Activated CD8-positive, alpha-beta memory T cell treated with anti-CD3 and anti-CD28 coated beads, Interleukin-2, amount 10 ng/mL, durations not matched to agents 7 days and 5 days (primary cell): ENCODE results near the gene LMBRD1. TPM values are rescaled to one million over a fixed set of nuclear protein-coding genes. Genes with fewer than 3 reads are reported as not detected.
"Not testable (repeated sequence)": the region's sequence is repeated elsewhere in the genome, so short reads cannot be mapped to it uniquely, and the experiment has no call there.

ENCODE experiments used
- ATAC-seq: fragments of 150-1000 bp; cut with Tn5 transposase; one replicate; pipeline ENCODE4 v1.10.0; 2021; ENCODE audit warnings: moderate library complexity
- CTCF ChIA-PET: fragments of 350-600 bp; sonication (Branson Sonifier 250); formaldehyde crosslinking; loops from one replicate; lab custom pipeline; 2021; ENCODE audit warnings: antibody characterized with exemption; lab: Charles Lee
- DNase-seq: peaks from one replicate; pipeline ENCODE4 v3.0.0-alpha.2; 2020
- H3K27ac Mint-ChIP-seq: one replicate; pipeline ENCODE4 v1.8.0; 2021; ENCODE audit warnings: mild to moderate bottlenecking, mixed read lengths
- H3K27me3 Mint-ChIP-seq: one replicate; pipeline ENCODE4 v1.8.0; 2021; ENCODE audit warnings: mixed read lengths
- H3K36me3 Mint-ChIP-seq: one replicate; pipeline ENCODE4 v1.8.0; 2021; ENCODE audit warnings: mild to moderate bottlenecking, mixed read lengths
- H3K4me1 Mint-ChIP-seq: one replicate; pipeline ENCODE4 v1.8.0; 2021; ENCODE audit warnings: mixed read lengths
- H3K4me3 Mint-ChIP-seq: one replicate; pipeline ENCODE4 v1.8.0; 2021; ENCODE audit warnings: mild to moderate bottlenecking, moderate library complexity, mixed read lengths
- H3K9me3 Mint-ChIP-seq: one replicate; pipeline ENCODE4 v1.8.0; 2022; ENCODE audit warnings: low read depth, mixed read lengths
- total RNA-seq, 2 experiments: library from RNA; stranded (reverse); gene quantifications; one replicate each; pipeline ENCODE4 v1.2.3, GENCODE V29; 2021

The LMBRD1 gene
- total RNA-seq, 2 experiments from 2014 or later: 18.3 to 19.1 TPM

DNA sequence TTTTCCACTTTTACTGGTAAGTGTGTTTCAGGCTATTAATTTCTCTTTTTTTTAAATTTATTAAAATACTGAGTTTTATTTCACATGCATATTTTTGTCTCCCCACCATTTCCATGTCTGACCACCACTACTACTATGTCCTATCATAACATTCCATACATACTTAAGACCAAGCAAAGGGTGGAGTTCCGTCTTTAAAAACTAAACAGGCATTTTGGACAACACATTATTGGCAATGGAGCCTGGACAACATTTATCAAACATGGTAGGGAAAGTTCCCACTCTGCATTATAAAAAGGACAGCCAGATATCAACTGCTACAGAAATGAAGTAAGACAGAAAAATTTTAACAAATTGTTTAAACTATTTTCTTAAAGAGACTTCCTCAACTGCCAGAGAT lies 91.9 kb downstream of the LMBRD1 start:
- no peak for DNase-seq
- no peaks in the 10 kb centered on the region for H3K4me1 Mint-ChIP-seq
- ATAC-seq: no peak
- peaks cover 12% of the 10 kb centered on the region for H3K36me3 Mint-ChIP-seq
- no peaks in the 10 kb centered on the region for H3K27me3 Mint-ChIP-seq
- H3K27ac Mint-ChIP-seq: no peak overlapping the region
- CTCF ChIA-PET: no interaction called here
- H3K9me3 Mint-ChIP-seq: no peaks in the 10 kb centered on the region
- H3K4me3 Mint-ChIP-seq: no peak overlapping the region

DNA sequence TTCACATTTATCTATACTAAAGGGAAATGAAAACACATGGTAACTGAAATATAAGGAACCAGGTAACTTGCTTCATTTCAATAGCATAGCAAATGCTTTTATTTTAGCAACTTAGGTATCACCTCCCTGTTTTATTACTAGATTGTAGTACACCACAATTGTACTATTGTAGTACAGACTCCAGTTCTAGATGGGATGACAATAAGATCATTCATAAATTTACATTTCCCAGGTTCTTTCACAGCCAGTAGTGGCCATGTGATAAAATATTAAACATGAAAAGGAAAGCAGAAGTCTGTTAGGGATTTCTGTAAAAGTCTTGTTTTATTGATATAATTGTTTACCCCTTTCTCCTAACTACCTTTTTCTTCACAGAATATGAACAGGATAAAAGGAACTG lies 97.2 kb downstream of the LMBRD1 start:
- Mint-ChIP-seq H3K27me3 (no peaks in the 10 kb centered on the region), H3K36me3 (peaks cover 18% of the 10 kb centered on the region), H3K4me3 (no peak overlapping the region), H3K4me1 (peaks cover 5% of the 10 kb centered on the region), H3K27ac (no peak overlapping the region), H3K9me3 (no peaks in the 10 kb centered on the region)
- ATAC-seq (no peak), DNase-seq (no peak)
- CTCF ChIA-PET: no interaction called here

DNA sequence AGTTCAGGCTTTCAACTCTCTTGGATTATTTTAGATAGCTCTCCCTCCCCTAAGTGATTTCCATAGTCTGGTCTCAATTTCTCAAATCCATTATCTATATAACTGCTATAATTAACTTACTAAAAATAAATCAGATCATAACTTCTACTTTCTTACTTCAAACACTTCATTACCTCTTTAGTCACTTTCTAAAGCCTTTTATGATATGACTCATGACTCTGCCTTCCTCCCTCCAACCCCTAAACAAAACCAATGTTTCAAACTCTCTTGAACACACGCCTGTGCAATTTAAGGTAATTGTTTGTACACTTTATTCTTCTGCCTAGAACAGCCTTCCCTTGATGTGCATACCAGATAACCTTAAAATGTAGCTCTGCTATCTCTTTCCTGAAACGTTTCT lies 100.5 kb downstream of the LMBRD1 start:
- Mint-ChIP-seq H3K36me3 (peaks cover 24% of the 10 kb centered on the region), H3K27me3 (no peaks in the 10 kb centered on the region), H3K27ac (no peak overlapping the region)

DNA sequence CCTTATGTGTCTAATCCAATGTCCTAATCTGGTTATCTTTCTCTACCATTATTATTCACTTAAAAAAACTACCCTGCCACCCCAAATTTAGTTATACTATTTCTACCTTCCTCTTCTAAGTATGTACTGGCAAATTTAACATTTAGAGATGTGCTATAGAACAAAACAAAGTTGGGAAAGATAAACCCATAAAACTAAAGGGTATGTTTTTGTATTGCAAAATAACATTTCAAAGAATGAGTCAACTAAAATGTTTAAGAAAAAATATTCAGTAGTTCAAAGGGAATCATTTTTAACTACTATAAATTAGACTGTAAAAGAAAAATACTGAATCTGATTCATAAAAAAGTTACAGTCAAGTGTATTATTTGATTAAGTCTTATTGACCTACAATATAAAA lies 103.0 kb downstream of the LMBRD1 start:
- ATAC-seq: no peak
- H3K27me3 Mint-ChIP-seq: no peaks in the 10 kb centered on the region
- peaks cover 31% of the 10 kb centered on the region for H3K36me3 Mint-ChIP-seq
- peaks cover 5% of the 10 kb centered on the region for H3K4me1 Mint-ChIP-seq
- no peak overlapping the region for H3K27ac Mint-ChIP-seq
- no peak overlapping the region for H3K4me3 Mint-ChIP-seq
- H3K9me3 Mint-ChIP-seq: no peaks in the 10 kb centered on the region
- CTCF ChIA-PET: no interaction called here
- no peak for DNase-seq

More for the DNA sequence above, 100.5 kb downstream of the LMBRD1 start:
- no peak overlapping the region for H3K4me3 Mint-ChIP-seq
- H3K9me3 Mint-ChIP-seq: no peaks in the 10 kb centered on the region
- ATAC-seq: peak; percentile 20
- peaks cover 5% of the 10 kb centered on the region for H3K4me1 Mint-ChIP-seq
- CTCF ChIA-PET: no interaction called here
- DNase-seq: no peak

DNA sequence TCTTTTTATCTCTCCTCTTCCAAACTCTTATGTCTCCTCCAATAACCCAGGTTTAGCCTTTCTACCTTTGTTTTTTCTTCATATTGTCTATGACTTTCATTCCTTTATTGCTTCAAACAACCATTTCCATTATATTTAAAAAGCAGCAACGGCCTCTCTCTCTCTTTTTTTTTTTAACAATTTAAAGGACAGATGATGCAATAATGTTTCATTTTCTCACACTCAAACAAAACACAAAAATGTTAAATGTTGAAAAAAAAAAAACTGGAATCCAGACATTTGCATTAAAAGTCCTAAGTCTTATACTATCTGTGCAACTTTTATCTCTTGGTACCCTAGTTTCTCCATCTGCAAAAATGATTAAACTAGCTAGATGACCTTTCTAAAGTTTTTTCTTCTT lies 105.8 kb downstream of the LMBRD1 start:
- H3K36me3 Mint-ChIP-seq: peaks cover 19% of the 10 kb centered on the region
- ATAC-seq (no peak), DNase-seq (no peak)
- H3K9me3 Mint-ChIP-seq: no peaks in the 10 kb centered on the region
- CTCF ChIA-PET: no interaction called here
- H3K4me1 Mint-ChIP-seq: no peaks in the 10 kb centered on the region
- no peak overlapping the region for H3K4me3 Mint-ChIP-seq
- H3K27ac Mint-ChIP-seq: no peak overlapping the region
- no peaks in the 10 kb centered on the region for H3K27me3 Mint-ChIP-seq

DNA sequence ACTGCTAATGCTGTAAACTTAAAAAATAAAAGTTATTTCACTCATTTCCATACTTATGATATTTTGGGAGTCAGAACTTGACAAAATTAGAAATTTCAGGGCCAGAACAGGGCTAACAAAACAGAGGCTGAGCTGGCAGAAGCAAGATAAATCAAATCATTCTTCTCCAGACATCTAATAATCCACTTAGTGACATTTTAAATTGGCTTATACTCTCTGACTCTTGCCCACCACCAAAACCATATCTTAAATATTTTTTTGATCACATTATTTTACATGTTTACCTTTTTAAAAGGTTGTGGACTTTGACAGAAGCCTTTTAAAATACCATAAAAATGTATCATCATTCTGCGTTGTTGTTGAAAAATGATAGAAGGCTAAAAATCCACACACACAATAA lies 116.5 kb downstream of the LMBRD1 start:
- Mint-ChIP-seq H3K4me3 (no peak overlapping the region), H3K4me1 (no peaks in the 10 kb centered on the region), H3K36me3 (peaks cover 12% of the 10 kb centered on the region), H3K9me3 (no peaks in the 10 kb centered on the region), H3K27me3 (no peaks in the 10 kb centered on the region), H3K27ac (no peak overlapping the region)
- ATAC-seq: no peak
- CTCF ChIA-PET: no interaction called here
- no peak for DNase-seq

DNA sequence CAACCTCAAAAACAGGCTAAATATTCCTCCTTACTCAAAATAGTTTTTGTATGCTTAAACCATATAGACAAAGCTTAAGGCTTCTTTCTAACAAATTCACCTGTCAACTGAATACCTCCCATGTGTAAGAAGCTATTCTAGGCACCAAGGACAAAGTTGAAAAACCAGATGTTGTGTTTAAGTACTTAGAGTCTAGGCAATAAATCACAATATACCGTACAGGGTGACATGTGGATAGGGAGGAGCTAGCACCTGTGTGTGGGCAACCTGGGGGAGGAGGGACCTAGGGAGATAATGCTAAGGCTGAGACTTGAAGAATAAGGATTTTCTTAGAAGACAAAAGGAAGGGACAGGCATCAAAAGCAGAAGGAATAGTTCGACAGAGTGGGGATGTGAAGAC lies 123.5 kb downstream of the LMBRD1 start:
- Mint-ChIP-seq H3K9me3 (no peaks in the 10 kb centered on the region), H3K4me1 (no peaks in the 10 kb centered on the region), H3K27ac (no peak overlapping the region), H3K4me3 (no peak overlapping the region), H3K36me3 (peaks cover 26% of the 10 kb centered on the region), H3K27me3 (no peaks in the 10 kb centered on the region)
- CTCF ChIA-PET: no interaction called here
- ATAC-seq (no peak), DNase-seq (no peak)

DNA sequence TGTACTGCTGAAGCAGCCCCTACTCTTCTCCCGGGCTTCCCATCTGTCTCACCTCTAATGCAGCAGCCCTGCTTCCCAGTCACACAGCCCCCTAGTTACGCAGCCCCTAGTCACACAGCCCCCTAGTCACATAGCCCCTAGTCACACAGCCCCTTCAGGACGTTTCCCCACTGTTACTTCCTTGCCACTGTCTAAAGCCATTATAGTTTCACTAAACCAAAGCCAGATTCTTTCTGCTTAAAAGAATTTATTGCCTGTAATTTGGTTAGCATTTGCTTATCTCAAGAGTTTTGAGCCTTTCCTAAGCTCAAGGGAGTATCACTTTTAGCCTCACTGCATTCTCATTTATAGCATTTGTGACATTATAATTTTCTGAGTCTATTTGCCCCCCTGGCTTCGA lies 127.9 kb downstream of the LMBRD1 start:
- H3K27me3 Mint-ChIP-seq: peaks cover 5% of the 10 kb centered on the region
- no peak overlapping the region for H3K4me3 Mint-ChIP-seq
- H3K9me3 Mint-ChIP-seq: no peaks in the 10 kb centered on the region
- DNase-seq: no peak
- no peaks in the 10 kb centered on the region for H3K4me1 Mint-ChIP-seq
- peaks cover 13% of the 10 kb centered on the region for H3K36me3 Mint-ChIP-seq
- no peak for ATAC-seq
- CTCF ChIA-PET: no interaction called here
- H3K27ac Mint-ChIP-seq: no peak overlapping the region

DNA sequence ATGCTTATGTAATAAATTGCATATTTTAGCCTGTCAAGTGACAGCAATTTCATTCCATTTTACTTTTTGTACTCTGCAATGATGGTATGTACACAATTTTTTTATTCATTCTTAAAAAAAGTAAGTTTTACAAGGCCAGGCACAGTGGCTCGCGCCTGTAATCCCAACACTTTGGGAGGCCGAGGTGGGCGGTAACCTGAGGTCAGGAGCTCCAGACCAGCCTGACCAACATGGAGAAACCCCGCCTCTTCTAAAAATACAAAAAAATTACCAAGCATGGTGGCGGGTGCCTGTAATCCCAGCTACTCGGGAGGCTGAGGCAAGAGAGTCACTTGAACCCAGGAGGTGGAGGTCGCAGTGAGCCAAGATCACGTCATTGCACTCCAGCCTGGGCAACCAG lies 130.0 kb downstream of the LMBRD1 start:
- CTCF ChIA-PET: interaction anchor here (0.6 kb wide), 1 partner anchor 1197 kb away, joined by 4 read pairs; no protein-coding TSS in a partner anchor
- ATAC-seq, DNase-seq, H3K4me3 Mint-ChIP-seq, H3K9me3 Mint-ChIP-seq, H3K4me1 Mint-ChIP-seq, H3K36me3 Mint-ChIP-seq, H3K27ac Mint-ChIP-seq: not testable (repeated sequence)
- H3K27me3 Mint-ChIP-seq: peaks cover 13% of the 10 kb centered on the region

DNA sequence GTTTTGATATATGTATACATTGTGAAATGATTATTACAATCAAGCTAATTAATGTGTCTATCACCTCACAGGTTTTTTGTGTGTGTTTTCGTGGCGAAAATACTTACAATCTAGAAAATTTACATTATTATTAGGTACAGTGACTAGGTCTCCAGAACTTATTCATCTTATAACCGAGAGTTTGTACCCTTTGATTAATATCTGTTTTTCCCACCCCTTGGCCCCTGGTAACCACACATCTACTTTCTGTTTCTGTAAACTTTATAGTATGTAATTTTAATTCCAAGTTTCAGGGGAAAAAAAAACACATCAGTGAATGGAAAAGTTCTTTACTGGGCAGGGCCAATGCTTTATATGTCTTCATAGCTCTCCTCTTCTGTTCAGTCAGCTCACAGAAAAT lies 131.4 kb downstream of the LMBRD1 start:
- DNase-seq: no peak
- Mint-ChIP-seq H3K4me1 (no peaks in the 10 kb centered on the region), H3K9me3 (no peaks in the 10 kb centered on the region), H3K36me3 (no peaks in the 10 kb centered on the region), H3K4me3 (no peak overlapping the region), H3K27me3 (peaks cover 14% of the 10 kb centered on the region), H3K27ac (no peak overlapping the region)
- ATAC-seq: no peak
- CTCF ChIA-PET: no interaction called here

DNA sequence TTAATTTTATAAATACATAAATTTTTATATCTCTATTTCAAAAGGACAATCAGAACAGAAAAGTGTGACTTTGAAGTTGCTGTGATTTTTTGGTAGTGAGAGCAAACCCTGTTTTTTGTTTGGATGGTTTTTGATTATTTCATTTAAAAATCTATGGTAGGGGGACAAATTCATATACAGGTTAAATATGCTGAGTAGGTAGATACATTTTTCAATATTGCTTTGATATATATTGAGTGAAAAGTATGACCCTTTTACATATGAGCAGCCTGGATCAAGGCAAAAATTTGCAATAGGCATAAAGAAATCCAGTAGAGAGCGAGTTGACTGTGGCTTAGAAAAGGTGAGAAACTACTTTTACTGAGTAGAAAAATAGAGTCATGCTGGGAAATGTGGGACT lies 132.3 kb downstream of the LMBRD1 start:
- no peak overlapping the region for H3K4me3 Mint-ChIP-seq
- ATAC-seq: no peak
- H3K9me3 Mint-ChIP-seq: no peaks in the 10 kb centered on the region
- no peak overlapping the region for H3K27ac Mint-ChIP-seq
- DNase-seq: no peak
- CTCF ChIA-PET: no interaction called here
- peaks cover 19% of the 10 kb centered on the region for H3K27me3 Mint-ChIP-seq
- H3K4me1 Mint-ChIP-seq: no peaks in the 10 kb centered on the region
- H3K36me3 Mint-ChIP-seq: no peaks in the 10 kb centered on the region

DNA sequence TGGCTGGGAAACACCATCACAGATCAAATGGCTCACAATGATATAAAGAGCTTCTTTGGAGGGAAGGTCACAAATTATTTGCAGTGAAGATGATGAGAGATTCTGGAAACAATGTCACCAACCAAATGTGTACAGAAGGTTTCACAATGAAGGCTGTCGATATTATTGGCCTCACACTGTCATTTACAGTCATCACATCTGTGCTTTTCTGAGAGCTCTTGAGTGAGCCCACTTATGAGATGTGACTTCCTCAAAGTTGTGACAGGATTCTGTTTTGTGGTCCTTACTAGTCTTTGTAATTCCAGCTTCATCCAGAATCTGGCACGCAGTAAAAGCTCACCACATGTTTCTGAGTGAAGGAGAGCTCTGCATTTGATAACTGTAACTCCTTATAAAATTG lies 133.6 kb downstream of the LMBRD1 start:
- Mint-ChIP-seq H3K36me3 (no peaks in the 10 kb centered on the region), H3K4me1 (no peaks in the 10 kb centered on the region), H3K27me3 (peaks cover 25% of the 10 kb centered on the region), H3K27ac (no peak overlapping the region), H3K9me3 (peaks cover 4% of the 10 kb centered on the region), H3K4me3 (no peak overlapping the region)
- DNase-seq: no peak
- ATAC-seq: no peak
- CTCF ChIA-PET: no interaction called here

DNA sequence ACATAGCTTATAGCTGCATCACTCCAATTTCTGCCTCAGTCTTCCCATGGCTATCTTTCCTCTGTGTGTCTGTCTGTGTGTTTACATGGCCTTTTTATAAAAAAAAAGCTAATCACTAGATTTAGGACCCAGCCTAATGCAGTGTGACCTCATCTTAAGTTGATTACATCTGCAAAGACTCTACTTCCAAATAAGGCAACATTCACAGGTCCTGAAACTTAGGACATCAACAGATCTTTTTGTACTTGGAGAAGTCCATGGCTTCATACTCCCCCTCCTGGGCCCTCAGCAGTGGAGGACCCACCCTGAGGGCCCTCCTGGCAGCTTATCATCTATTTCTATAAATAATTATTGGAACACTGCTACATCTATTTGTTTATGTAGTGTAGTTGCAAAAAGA lies 146.1 kb downstream of the LMBRD1 start:
- peaks cover 13% of the 10 kb centered on the region for H3K27me3 Mint-ChIP-seq
- H3K4me3 Mint-ChIP-seq: no peak overlapping the region
- CTCF ChIA-PET: no interaction called here
- H3K9me3 Mint-ChIP-seq: no peaks in the 10 kb centered on the region
- no peak overlapping the region for H3K27ac Mint-ChIP-seq
- H3K4me1 Mint-ChIP-seq: no peaks in the 10 kb centered on the region
- H3K36me3 Mint-ChIP-seq: no peaks in the 10 kb centered on the region
- ATAC-seq (no peak), DNase-seq (no peak)

DNA sequence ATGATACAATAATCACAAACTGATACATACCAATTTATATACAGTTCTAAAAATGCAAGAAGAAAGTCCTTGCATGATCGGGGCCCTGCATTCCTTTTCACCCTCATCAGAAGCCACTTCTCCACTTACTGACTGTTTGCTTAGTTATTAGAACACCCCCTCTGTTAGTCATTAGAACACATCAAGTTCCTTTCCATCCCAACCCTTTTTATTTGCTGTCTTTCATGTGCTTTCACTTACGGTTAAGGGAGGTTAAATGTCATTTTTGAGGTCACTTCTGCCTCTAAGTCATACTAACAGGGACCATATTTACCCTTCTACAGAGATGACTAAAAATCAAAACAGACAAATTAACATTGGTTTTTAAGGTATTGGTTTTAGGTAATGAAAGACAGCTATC lies 149.1 kb downstream of the LMBRD1 start:
- CTCF ChIA-PET: no interaction called here
- no peak overlapping the region for H3K4me3 Mint-ChIP-seq
- peaks cover 19% of the 10 kb centered on the region for H3K27me3 Mint-ChIP-seq
- no peaks in the 10 kb centered on the region for H3K9me3 Mint-ChIP-seq
- no peaks in the 10 kb centered on the region for H3K4me1 Mint-ChIP-seq
- no peak overlapping the region for H3K27ac Mint-ChIP-seq
- DNase-seq: no peak
- no peak for ATAC-seq
- H3K36me3 Mint-ChIP-seq: no peaks in the 10 kb centered on the region

DNA sequence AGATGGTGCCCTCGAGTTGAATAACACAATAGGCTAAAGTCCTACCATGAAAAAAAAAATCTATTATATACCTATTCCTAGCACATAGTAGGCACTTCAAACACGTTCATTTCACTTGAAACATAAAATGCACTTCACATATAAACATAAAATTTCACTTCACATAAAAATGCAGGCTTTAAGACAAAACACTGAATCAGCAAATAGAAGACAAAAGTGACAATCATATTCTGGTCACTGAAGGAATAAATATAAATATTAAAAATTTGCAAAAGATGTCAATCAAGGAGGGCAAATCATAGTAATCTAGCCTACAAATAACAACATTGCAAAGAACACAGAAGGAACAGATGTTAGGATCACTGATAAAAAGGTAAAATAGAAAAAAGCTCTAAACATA lies 153.1 kb downstream of the LMBRD1 start:
- CTCF ChIA-PET: no interaction called here
- Mint-ChIP-seq H3K27ac (no peak overlapping the region), H3K4me1 (no peaks in the 10 kb centered on the region), H3K36me3 (no peaks in the 10 kb centered on the region), H3K27me3 (peaks cover 30% of the 10 kb centered on the region), H3K4me3 (no peak overlapping the region), H3K9me3 (no peaks in the 10 kb centered on the region)
- ATAC-seq (no peak), DNase-seq (no peak)
